Measurements from ENCODE around the gene RIC3.

The RIC3 gene

DNA sequence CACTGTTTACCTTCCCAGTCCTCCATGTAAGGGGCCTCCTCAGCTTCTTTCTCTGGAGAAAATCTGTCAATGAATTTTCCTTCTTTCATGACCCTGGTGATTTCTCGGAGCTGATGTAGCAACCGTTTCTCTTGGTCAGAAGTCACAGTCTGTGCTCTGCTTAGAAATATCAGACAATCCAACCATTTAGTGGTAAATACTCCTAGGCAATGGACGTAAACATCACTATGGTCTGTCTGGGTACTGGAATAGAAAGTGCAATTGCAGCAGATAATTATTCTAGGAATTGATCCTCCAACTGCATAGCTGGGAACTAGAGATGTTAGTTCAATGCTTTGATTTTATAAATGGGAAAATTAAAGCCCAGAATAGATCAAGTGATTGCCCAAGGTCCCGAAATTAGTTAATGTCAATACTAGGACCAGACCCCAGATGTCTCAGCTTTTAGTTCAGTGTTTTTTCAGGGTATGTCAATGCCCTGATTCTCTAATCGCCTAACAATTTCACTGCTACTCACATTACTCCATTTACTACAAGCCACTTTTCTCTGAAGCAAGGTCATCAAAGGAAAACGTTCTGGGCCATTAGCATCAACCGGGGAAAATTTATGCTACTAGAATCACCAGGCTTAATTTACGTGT lies 42.1 kb downstream of the RIC3 start:
- Histone ChIP-seq H3K36me3 (ENCODE audit: control insufficient read depth, low read length) (no peaks in the 10 kb centered on the region), H3K27me3 (ENCODE audit: control insufficient read depth, low read length) (no peaks in the 10 kb centered on the region), H3F3A (ENCODE audit: control insufficient read depth, insufficient read depth) (no peaks in the 10 kb centered on the region), H3K27ac (ENCODE audit: low read depth, low read length) (no peak overlapping the region), H4K20me1 (ENCODE audit: control insufficient read depth, insufficient read depth, low read depth, low read length) (no peaks in the 10 kb centered on the region), H3K79me2 (ENCODE audit: control insufficient read depth, low read length) (no peaks in the 10 kb centered on the region), H3K9me3 (ENCODE audit: control insufficient read depth, insufficient read depth, low read length) (no peaks in the 10 kb centered on the region), H3K4me1 (ENCODE audit: control insufficient read depth, low read length) (no peaks in the 10 kb centered on the region), H3K4me2 (ENCODE audit: low read length) (no peak overlapping the region), H3K4me3 (ENCODE audit: low read length) (no peak overlapping the region), H3K9me2 (replicated peaks; ENCODE audit: control insufficient read depth, low read length) (no peaks in the 10 kb centered on the region)
- no peak for TF ChIP-seq EZH2phosphoT487 (IDR thresholded peaks at IDR 0.05; ENCODE audit: borderline replicate concordance, low read length)
- TF ChIP-seq, protein P1, sequence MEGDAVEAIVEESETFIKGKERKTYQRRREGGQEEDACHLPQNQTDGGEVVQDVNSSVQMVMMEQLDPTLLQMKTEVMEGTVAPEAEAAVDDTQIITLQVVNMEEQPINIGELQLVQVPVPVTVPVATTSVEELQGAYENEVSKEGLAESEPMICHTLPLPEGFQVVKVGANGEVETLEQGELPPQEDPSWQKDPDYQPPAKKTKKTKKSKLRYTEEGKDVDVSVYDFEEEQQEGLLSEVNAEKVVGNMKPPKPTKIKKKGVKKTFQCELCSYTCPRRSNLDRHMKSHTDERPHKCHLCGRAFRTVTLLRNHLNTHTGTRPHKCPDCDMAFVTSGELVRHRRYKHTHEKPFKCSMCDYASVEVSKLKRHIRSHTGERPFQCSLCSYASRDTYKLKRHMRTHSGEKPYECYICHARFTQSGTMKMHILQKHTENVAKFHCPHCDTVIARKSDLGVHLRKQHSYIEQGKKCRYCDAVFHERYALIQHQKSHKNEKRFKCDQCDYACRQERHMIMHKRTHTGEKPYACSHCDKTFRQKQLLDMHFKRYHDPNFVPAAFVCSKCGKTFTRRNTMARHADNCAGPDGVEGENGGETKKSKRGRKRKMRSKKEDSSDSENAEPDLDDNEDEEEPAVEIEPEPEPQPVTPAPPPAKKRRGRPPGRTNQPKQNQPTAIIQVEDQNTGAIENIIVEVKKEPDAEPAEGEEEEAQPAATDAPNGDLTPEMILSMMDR (IDR thresholded peaks at IDR 0.05; ENCODE audit: low read depth, low read length, poor library complexity, severe bottlenecking): no peak

- TF ChIP-seq, protein P1 (IDR thresholded peaks at IDR 0.05; ENCODE audit: low read depth, low read length, poor library complexity, severe bottlenecking): no peak
- no peak for TF ChIP-seq EZH2phosphoT487 (IDR thresholded peaks at IDR 0.05; ENCODE audit: borderline replicate concordance, low read length)
- Histone ChIP-seq H3K36me3 (ENCODE audit: control insufficient read depth, low read length) (no peaks in the 10 kb centered on the region), H3K4me2 (ENCODE audit: low read length) (no peak overlapping the region), H3K9me2 (replicated peaks; ENCODE audit: control insufficient read depth, low read length) (no peaks in the 10 kb centered on the region), H3K9me3 (ENCODE audit: control insufficient read depth, insufficient read depth, low read length) (no peaks in the 10 kb centered on the region), H4K20me1 (ENCODE audit: control insufficient read depth, insufficient read depth, low read depth, low read length) (no peaks in the 10 kb centered on the region), H3K79me2 (ENCODE audit: control insufficient read depth, low read length) (no peaks in the 10 kb centered on the region), H3K27me3 (ENCODE audit: control insufficient read depth, low read length) (no peaks in the 10 kb centered on the region), H3K4me1 (ENCODE audit: control insufficient read depth, low read length) (no peaks in the 10 kb centered on the region), H3K4me3 (ENCODE audit: low read length) (no peak overlapping the region), H3F3A (ENCODE audit: control insufficient read depth, insufficient read depth) (no peaks in the 10 kb centered on the region), H3K27ac (ENCODE audit: low read depth, low read length) (no peak overlapping the region)
These were observed 46.6 kb downstream of the RIC3 start for GRCh38 chr11:8122173-8122764.

DNA sequence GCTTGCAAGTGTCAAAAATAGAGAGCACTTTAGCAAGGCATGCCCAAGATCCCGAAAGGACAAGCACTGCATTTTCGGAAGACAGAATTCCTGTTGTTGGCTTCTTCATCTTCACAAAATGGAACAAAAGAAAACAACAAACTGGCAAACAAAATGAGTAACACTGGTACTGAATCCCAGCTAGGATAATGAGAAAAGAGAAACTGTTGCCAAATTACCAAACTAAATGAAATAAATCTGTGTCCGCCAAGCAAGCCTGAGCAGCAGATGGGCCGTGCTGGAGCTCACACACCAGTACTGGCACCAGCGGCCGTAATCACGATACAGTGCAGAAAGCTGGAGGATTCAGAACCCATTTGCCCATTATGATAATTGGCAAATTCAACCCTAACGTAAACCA lies 57.2 kb downstream of the RIC3 start:
- no peaks in the 10 kb centered on the region for H3K79me2 ChIP-seq (ENCODE audit: control insufficient read depth, low read length)
- H4K20me1 ChIP-seq (ENCODE audit: control insufficient read depth, insufficient read depth, low read depth, low read length): no peaks in the 10 kb centered on the region
- H3K9me3 ChIP-seq (ENCODE audit: control insufficient read depth, insufficient read depth, low read length): peaks cover 4% of the 10 kb centered on the region; the same call in 1 of the 2 replicates
- no peaks in the 10 kb centered on the region for H3F3A ChIP-seq (ENCODE audit: control insufficient read depth, insufficient read depth)
- H3K27me3 ChIP-seq (ENCODE audit: control insufficient read depth, low read length): 0 out of 2 replicates have a peak, but pooled peaks cover 4% of the 10 kb centered on the region
- no peaks in the 10 kb centered on the region for H3K9me2 ChIP-seq (replicated peaks; ENCODE audit: control insufficient read depth, low read length)
- no peak for TF ChIP-seq EZH2phosphoT487 (IDR thresholded peaks at IDR 0.05; ENCODE audit: borderline replicate concordance, low read length)
- TF ChIP-seq, protein P1 (IDR thresholded peaks at IDR 0.05; ENCODE audit: low read depth, low read length, poor library complexity, severe bottlenecking): no peak
- H3K27ac ChIP-seq (ENCODE audit: low read depth, low read length): no peak overlapping the region
- H3K36me3 ChIP-seq (ENCODE audit: control insufficient read depth, low read length): no peaks in the 10 kb centered on the region
- no peak overlapping the region for H3K4me2 ChIP-seq (ENCODE audit: low read length)
- no peak overlapping the region for H3K4me3 ChIP-seq (ENCODE audit: low read length)
- no peaks in the 10 kb centered on the region for H3K4me1 ChIP-seq (ENCODE audit: control insufficient read depth, low read length)

Data from DOHH2 (cell line).